ENCODE data around the gene ZFHX2.

Gene ZFHX2

GRCh38 chr14:23566778-23567185 lies 15.2 kb upstream of the ZFHX2 start:
- Mint-ChIP-seq H3K27me3 (peaks cover 6% of the 10 kb centered on the region), H3K36me3 (peaks cover 28% of the 10 kb centered on the region), H3K9me3 (no peaks in the 10 kb centered on the region), H3K4me3 (peak overlapping the region; percentile 100), H3K4me1 (peaks cover 39% of the 10 kb centered on the region), H3K27ac (peak overlapping the region; percentile 92)
- peak; percentile 5 for ATAC-seq

- Mint-ChIP-seq H3K36me3 (peaks cover 33% of the 10 kb centered on the region), H3K27me3 (peaks cover under 1% of the 10 kb centered on the region)
- ATAC-seq: no peak
Measured at GRCh38 chr14:23566112-23566777, 14.7 kb upstream of the ZFHX2 start.

GRCh38 chr14:23565626-23566025 lies 14.1 kb upstream of the ZFHX2 start:
- no peak overlapping the region for H3K27ac Mint-ChIP-seq
- no peaks in the 10 kb centered on the region for H3K9me3 Mint-ChIP-seq
- no peak for ATAC-seq
- H3K4me1 Mint-ChIP-seq: peaks cover 44% of the 10 kb centered on the region
- H3K36me3 Mint-ChIP-seq: peaks cover 39% of the 10 kb centered on the region
- H3K4me3 Mint-ChIP-seq: no peak overlapping the region
- no peaks in the 10 kb centered on the region for H3K27me3 Mint-ChIP-seq

More at GRCh38 chr14:23566112-23566777, 14.7 kb upstream of the ZFHX2 start:
- no peaks in the 10 kb centered on the region for H3K9me3 Mint-ChIP-seq
- H3K4me3 Mint-ChIP-seq: peak overlapping the region; percentile 100
- H3K27ac Mint-ChIP-seq: peak overlapping the region; percentile 92
- H3K4me1 Mint-ChIP-seq: peaks cover 39% of the 10 kb centered on the region

- Mint-ChIP-seq H3K4me3 (no peak overlapping the region), H3K27me3 (no peaks in the 10 kb centered on the region), H3K27ac (peak overlapping the region; percentile 6), H3K9me3 (no peaks in the 10 kb centered on the region), H3K4me1 (peaks cover 50% of the 10 kb centered on the region), H3K36me3 (peaks cover 45% of the 10 kb centered on the region)
- no peak for ATAC-seq
Measured at GRCh38 chr14:23564876-23565275, 13.3 kb upstream of the ZFHX2 start.

- Mint-ChIP-seq H3K36me3 (peaks cover 45% of the 10 kb centered on the region), H3K4me3 (no peak overlapping the region), H3K9me3 (no peaks in the 10 kb centered on the region), H3K4me1 (peaks cover 54% of the 10 kb centered on the region), H3K27ac (no peak overlapping the region), H3K27me3 (no peaks in the 10 kb centered on the region)
- no peak for ATAC-seq
Measured at GRCh38 chr14:23564181-23564812, 12.7 kb upstream of the ZFHX2 start.

- H3K36me3 Mint-ChIP-seq: peaks cover 45% of the 10 kb centered on the region
- no peak overlapping the region for H3K4me3 Mint-ChIP-seq
- H3K9me3 Mint-ChIP-seq: no peaks in the 10 kb centered on the region
- peaks cover 56% of the 10 kb centered on the region for H3K4me1 Mint-ChIP-seq
- no peak for ATAC-seq
- H3K27ac Mint-ChIP-seq: no peak overlapping the region
- no peaks in the 10 kb centered on the region for H3K27me3 Mint-ChIP-seq
Measured at GRCh38 chr14:23563473-23564180, 12.1 kb upstream of the ZFHX2 start.

GRCh38 chr14:23562822-23563472 lies 11.4 kb upstream of the ZFHX2 start:
- no peak overlapping the region for H3K27ac Mint-ChIP-seq
- peaks cover 45% of the 10 kb centered on the region for H3K36me3 Mint-ChIP-seq
- no peak overlapping the region for H3K4me3 Mint-ChIP-seq
- H3K27me3 Mint-ChIP-seq: no peaks in the 10 kb centered on the region
- H3K9me3 Mint-ChIP-seq: no peaks in the 10 kb centered on the region
- peaks cover 55% of the 10 kb centered on the region for H3K4me1 Mint-ChIP-seq
- ATAC-seq: no peak

- no peak for ATAC-seq
- Mint-ChIP-seq H3K4me1 (peaks cover 62% of the 10 kb centered on the region), H3K27ac (peak overlapping the region; percentile 39), H3K4me3 (no peak overlapping the region), H3K27me3 (no peaks in the 10 kb centered on the region), H3K36me3 (peaks cover 45% of the 10 kb centered on the region), H3K9me3 (no peaks in the 10 kb centered on the region)
Measured at GRCh38 chr14:23561873-23562821, 10.6 kb upstream of the ZFHX2 start.

GRCh38 chr14:23561259-23561658 lies 9.7 kb upstream of the ZFHX2 start:
- Mint-ChIP-seq H3K27ac (peak overlapping the region; percentile 39), H3K4me3 (no peak overlapping the region), H3K27me3 (no peaks in the 10 kb centered on the region), H3K9me3 (no peaks in the 10 kb centered on the region), H3K4me1 (peaks cover 64% of the 10 kb centered on the region), H3K36me3 (peaks cover 45% of the 10 kb centered on the region)
- no peak for ATAC-seq

GRCh38 chr14:23559926-23560520 lies 8.5 kb upstream of the ZFHX2 start:
- no peak for ATAC-seq
- Mint-ChIP-seq H3K27me3 (no peaks in the 10 kb centered on the region), H3K27ac (peak overlapping the region; percentile 42), H3K4me3 (no peak overlapping the region), H3K4me1 (peaks cover 60% of the 10 kb centered on the region), H3K9me3 (no peaks in the 10 kb centered on the region), H3K36me3 (peaks cover 39% of the 10 kb centered on the region)

GRCh38 chr14:23559010-23559925 lies 7.7 kb upstream of the ZFHX2 start:
- H3K27ac Mint-ChIP-seq: peak overlapping the region; percentile 42
- no peak for ATAC-seq
- no peaks in the 10 kb centered on the region for H3K9me3 Mint-ChIP-seq
- no peaks in the 10 kb centered on the region for H3K27me3 Mint-ChIP-seq
- H3K4me1 Mint-ChIP-seq: peaks cover 59% of the 10 kb centered on the region
- H3K36me3 Mint-ChIP-seq: peaks cover 34% of the 10 kb centered on the region
- no peak overlapping the region for H3K4me3 Mint-ChIP-seq

GRCh38 chr14:23558346-23559009 lies 6.9 kb upstream of the ZFHX2 start:
- peaks cover 54% of the 10 kb centered on the region for H3K4me1 Mint-ChIP-seq
- no peaks in the 10 kb centered on the region for H3K27me3 Mint-ChIP-seq
- no peaks in the 10 kb centered on the region for H3K9me3 Mint-ChIP-seq
- peak overlapping the region; percentile 42 for H3K27ac Mint-ChIP-seq
- ATAC-seq: no peak
- H3K36me3 Mint-ChIP-seq: peaks cover 28% of the 10 kb centered on the region
- no peak overlapping the region for H3K4me3 Mint-ChIP-seq

- H3K27me3 Mint-ChIP-seq: no peaks in the 10 kb centered on the region
- H3K4me1 Mint-ChIP-seq: peaks cover 50% of the 10 kb centered on the region
- ATAC-seq: no peak
- H3K27ac Mint-ChIP-seq: peak overlapping the region; percentile 98
- H3K4me3 Mint-ChIP-seq: peak overlapping the region; percentile 45
- peaks cover 23% of the 10 kb centered on the region for H3K36me3 Mint-ChIP-seq
- H3K9me3 Mint-ChIP-seq: no peaks in the 10 kb centered on the region
Measured at GRCh38 chr14:23557946-23558345, 6.4 kb upstream of the ZFHX2 start.
